ENCODE measurements around the gene TEAD4. TPM values are rescaled to one million over a fixed set of nuclear protein-coding genes. Genes with fewer than 3 reads are reported as not detected.

The TEAD4 gene
- total RNA-seq, 1 experiment from 2014 or later = 127 TPM

- Histone ChIP-seq H3K23ac (ENCODE audit: insufficient read length, low read depth, low read length) (no peak overlapping the region), H3K56ac (ENCODE audit: insufficient read length, low read depth, low read length) (no peak overlapping the region), H2BK20ac (ENCODE audit: low read depth, low read length, poor library complexity, severe bottlenecking) (no peak overlapping the region), H3K27ac (ENCODE audit: insufficient read length, low read depth, low read length) (no peak overlapping the region), H2AFZ (ENCODE audit: low read length) (no peak overlapping the region), H3K79me1 (ENCODE audit: insufficient read depth, low read depth, low read length, poor library complexity, severe bottlenecking) (no peaks in the 10 kb centered on the region), H3K4me1 (ENCODE audit: insufficient read depth, low read length) (no peaks in the 10 kb centered on the region), H4K5ac (ENCODE audit: insufficient read length, low read depth, low read length) (no peak overlapping the region), H4K20me1 (ENCODE audit: control insufficient read depth, insufficient read depth, insufficient read length) (no peaks in the 10 kb centered on the region), H3K27me3 (ENCODE audit: insufficient read depth, low read length) (no peaks in the 10 kb centered on the region), H3K18ac (ENCODE audit: insufficient read length, low read depth, low read length) (no peak overlapping the region), H3K9ac (ENCODE audit: extremely low read depth, insufficient read length, low read length) (no peak overlapping the region), H3K14ac (ENCODE audit: insufficient read depth, low read length) (no peak overlapping the region), H3K23me2 (ENCODE audit: insufficient read length, low read depth, low read length, poor library complexity, severe bottlenecking) (no peaks in the 10 kb centered on the region), H3K79me2 (ENCODE audit: insufficient read depth, low read length) (no peaks in the 10 kb centered on the region), H4K91ac (ENCODE audit: insufficient read length, low read depth, low read length) (no peak overlapping the region), H2BK120ac (ENCODE audit: low read depth, low read length, poor library complexity, severe bottlenecking) (no peak overlapping the region), H2BK12ac (ENCODE audit: insufficient read length, low read depth, low read length) (no peak overlapping the region), H2BK5ac (ENCODE audit: insufficient read length, low read length) (no peak overlapping the region), H3T11ph (ENCODE audit: low read length) (no peak overlapping the region), H4K8ac (replicated peaks; ENCODE audit: insufficient read length, low read depth, low read length) (no peak overlapping the region), H3K9me3 (ENCODE audit: control insufficient read depth, low read depth, low read length) (no peaks in the 10 kb centered on the region), H2AK5ac (ENCODE audit: insufficient read length, low read length) (no peak overlapping the region), H2BK15ac (ENCODE audit: low read depth, low read length) (no peak overlapping the region), H3K4me2 (ENCODE audit: insufficient read depth, insufficient read length, low read length) (no peak overlapping the region), H3K4ac (ENCODE audit: low read depth, low read length) (no peak overlapping the region)
- DNase-seq = no peak
- peaks cover 3 to 52% (median 51%) of the 10 kb centered on the region in 3 experiments for H3K36me3 Mint-ChIP-seq (ENCODE audit: insufficient read depth in 1 of 3, low read depth in 3 of 3)
- H3K27me3 Mint-ChIP-seq (ENCODE audit: low read depth) = no peaks in the 10 kb centered on the region
- no peak overlapping the region for H3K27ac Mint-ChIP-seq
- no CpG with 5 or more reads among the region's 11 CpGs for WGBS (ENCODE audit: extremely low coverage, insufficient read length, low lambda C conversion rate)
- no peak overlapping the region for H3K4me3 Mint-ChIP-seq
- no peak for TF ChIP-seq CTCF (conservative IDR thresholded peaks at IDR 0.05)
- no peaks in the 10 kb centered on the region for H3K9me3 Mint-ChIP-seq
- no peaks in the 10 kb centered on the region for H3K4me1 Mint-ChIP-seq
Observed at GRCh38 chr12:2936301-2936700, 22.9 kb upstream of the TEAD4 start.
